Hepatocyte (in vitro differentiated cells): ENCODE measurements around the gene TBCK.

Source experiments
- EZH2 ChIP-seq: fragments of 200-600 bp; sonication (generic); IDR thresholded peaks from 2 replicates; pipeline ENCODE4 v1.6.1; 2016; ENCODE audit warnings: antibody characterized with exemption, mild to moderate bottlenecking, borderline replicate concordance
- EZH2phosphoT487 ChIP-seq: fragments of 200-600 bp; sonication (generic); IDR thresholded peaks from one replicate; pipeline ENCODE4 v1.6.1; 2018; ENCODE audit warnings: antibody characterized with exemption, mild to moderate bottlenecking, low read depth, moderate library complexity; ENCODE audit not compliant: unreplicated experiment, severe bottlenecking
- TF ChIP-seq, protein P1 (sequence below): fragments of 200-600 bp; sonication (generic); IDR thresholded peaks from 2 replicates; pipeline ENCODE4 v1.5.1; 2016; ENCODE audit warnings: antibody characterized with exemption, mild to moderate bottlenecking; ENCODE audit not compliant: poor library complexity

DNA sequence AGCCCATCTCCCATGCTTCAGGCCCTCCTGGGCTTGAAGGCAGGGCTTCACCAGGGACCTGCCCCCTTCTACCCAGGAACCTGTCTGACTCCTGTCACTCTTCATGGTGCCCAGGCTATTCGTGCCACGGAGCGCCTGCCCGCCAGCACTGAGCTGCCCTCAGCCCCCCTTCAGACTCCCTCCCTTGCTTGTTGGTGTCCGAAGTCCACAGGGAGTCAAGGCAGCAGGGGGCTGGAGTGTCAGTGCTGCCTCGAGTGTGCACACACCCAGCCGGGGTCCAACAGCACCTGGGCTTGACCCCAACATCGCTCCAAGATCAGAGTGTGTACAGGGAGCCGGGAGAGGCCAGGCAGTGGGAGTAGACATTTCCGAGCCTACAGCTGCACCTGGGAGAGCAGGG is 59.8 kb downstream of the TBCK start:
- TF ChIP-seq, protein P1, sequence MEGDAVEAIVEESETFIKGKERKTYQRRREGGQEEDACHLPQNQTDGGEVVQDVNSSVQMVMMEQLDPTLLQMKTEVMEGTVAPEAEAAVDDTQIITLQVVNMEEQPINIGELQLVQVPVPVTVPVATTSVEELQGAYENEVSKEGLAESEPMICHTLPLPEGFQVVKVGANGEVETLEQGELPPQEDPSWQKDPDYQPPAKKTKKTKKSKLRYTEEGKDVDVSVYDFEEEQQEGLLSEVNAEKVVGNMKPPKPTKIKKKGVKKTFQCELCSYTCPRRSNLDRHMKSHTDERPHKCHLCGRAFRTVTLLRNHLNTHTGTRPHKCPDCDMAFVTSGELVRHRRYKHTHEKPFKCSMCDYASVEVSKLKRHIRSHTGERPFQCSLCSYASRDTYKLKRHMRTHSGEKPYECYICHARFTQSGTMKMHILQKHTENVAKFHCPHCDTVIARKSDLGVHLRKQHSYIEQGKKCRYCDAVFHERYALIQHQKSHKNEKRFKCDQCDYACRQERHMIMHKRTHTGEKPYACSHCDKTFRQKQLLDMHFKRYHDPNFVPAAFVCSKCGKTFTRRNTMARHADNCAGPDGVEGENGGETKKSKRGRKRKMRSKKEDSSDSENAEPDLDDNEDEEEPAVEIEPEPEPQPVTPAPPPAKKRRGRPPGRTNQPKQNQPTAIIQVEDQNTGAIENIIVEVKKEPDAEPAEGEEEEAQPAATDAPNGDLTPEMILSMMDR, result no peak
- TF ChIP-seq EZH2 (no peak), EZH2phosphoT487 (no peak)
